Measurements from ENCODE around the gene LRRC14B. TPM values are rescaled to one million over a fixed set of nuclear protein-coding genes. Genes with fewer than 3 reads are reported as not detected.

Gene LRRC14B
- total RNA-seq, 4 donors from 2014 or later, result 11.6 to 39.0 (median 27.2) TPM

DNA sequence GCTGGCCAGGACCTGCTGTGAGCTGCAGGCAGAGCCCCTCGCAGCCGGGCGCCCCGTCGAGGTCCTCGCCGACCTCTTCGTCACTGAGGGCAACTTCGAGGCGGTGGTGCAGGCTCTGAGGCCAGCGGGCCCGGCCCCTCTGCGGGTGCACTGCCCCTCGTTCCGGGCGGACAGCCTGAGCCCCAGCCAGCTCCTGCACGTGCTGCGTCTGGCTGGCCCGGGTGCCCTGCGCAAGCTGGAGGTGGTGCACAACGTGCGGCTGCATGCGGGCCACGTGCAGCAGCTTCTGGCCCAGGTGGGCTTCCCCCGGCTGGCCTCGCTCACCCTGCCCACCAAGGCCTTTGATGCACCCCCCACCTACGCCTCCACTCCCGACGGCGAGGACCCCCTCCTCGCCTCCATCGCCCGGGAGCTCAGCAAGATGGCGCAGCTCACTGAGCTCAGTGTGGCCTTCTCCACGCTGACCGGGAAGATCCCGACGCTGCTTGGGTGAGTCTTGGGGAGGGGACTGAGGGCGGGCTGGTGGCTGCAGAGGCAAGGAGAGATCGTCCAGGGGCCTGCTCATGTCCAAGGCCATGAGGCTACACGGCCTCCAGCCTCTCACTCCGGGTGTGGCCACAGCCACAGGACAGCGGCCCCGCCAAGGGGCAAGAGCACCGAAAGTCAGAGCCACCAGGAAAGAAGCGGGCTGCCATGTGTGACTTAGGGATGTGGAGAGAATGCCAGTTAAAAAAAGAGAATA is 825 bp downstream of the LRRC14B start:
- DNase-seq, result no peak
- intact Hi-C loops (cut with DNase I; ENCODE audit: low total_unique reads), result loop anchor here (5.0 kb wide), 1 partner anchor 920 kb away; the partner anchor contains the start of gene SLC12A7
- H3K4me3 ChIP-seq, result peak overlapping the region; percentile 49 to 56 (median 54)

GRCh38 chr5:192691-192969 is 1.3 kb downstream of the LRRC14B start:
- H3K4me3 ChIP-seq, result peak overlapping the region; percentile 36 to 56 (median 52)
- DNase-seq, result no peak
- H3K4me1 ChIP-seq, result peaks cover 76 to 85% of the 10 kb centered on the region in 2 donors
- H3K9me3 ChIP-seq, result no peaks in the 10 kb centered on the region
- peak overlapping the region; percentile 95 to 100 (median 99) for H3K27ac ChIP-seq
- in situ Hi-C loops (cut with MboI; ENCODE audit: low sequenced_read_pairs in 4 of 4), result no loop called here
- TF ChIP-seq POLR2A (IDR thresholded peaks at IDR 0.05) (no peak), CTCF (IDR thresholded peaks at IDR 0.05 in 4 of 5, conservative IDR thresholded peaks at IDR 0.05 in 1 of 5) (no peak)
- ATAC-seq, result no peak
- H3K27me3 ChIP-seq, result no peaks in the 10 kb centered on the region
- intact Hi-C loops (cut with DNase I; ENCODE audit: low total_unique reads), result loop anchor here (5.0 kb wide), 1 partner anchor 920 kb away; the partner anchor contains the start of gene SLC12A7
- H3K36me3 ChIP-seq, result no peaks in the 10 kb centered on the region

More for the DNA sequence above, 825 bp downstream of the LRRC14B start:
- Histone ChIP-seq H3K9me3 (no peaks in the 10 kb centered on the region), H3K27ac (peak overlapping the region; percentile 95 to 100 (median 99)), H3K4me1 (peaks cover 76 to 84% of the 10 kb centered on the region in 2 donors), H3K27me3 (no peaks in the 10 kb centered on the region), H3K36me3 (no peaks in the 10 kb centered on the region)
- TF ChIP-seq CTCF (IDR thresholded peaks at IDR 0.05 in 4 of 5, conservative IDR thresholded peaks at IDR 0.05 in 1 of 5) (no peak), POLR2A (IDR thresholded peaks at IDR 0.05) (no peak)
- ATAC-seq, result no peak
- in situ Hi-C loops (cut with MboI; ENCODE audit: low sequenced_read_pairs in 4 of 4), result no loop called here

- intact Hi-C loops (cut with DNase I; ENCODE audit: low total_unique reads) (loop anchor here (5.0 kb wide), 1 partner anchor 919 kb away; the partner anchor contains the start of gene SLC12A7), in situ Hi-C loops (cut with MboI; ENCODE audit: low sequenced_read_pairs in 4 of 4) (no loop called here)
- Histone ChIP-seq H3K9me3 (no peaks in the 10 kb centered on the region), H3K27me3 (no peaks in the 10 kb centered on the region), H3K4me3 (peak overlapping the region; percentile 36 to 56 (median 52)), H3K4me1 (peaks cover 75 to 85% of the 10 kb centered on the region in 2 donors), H3K36me3 (no peaks in the 10 kb centered on the region), H3K27ac (peak overlapping the region; percentile 95 to 100 (median 99))
- ATAC-seq (no peak), DNase-seq (no peak)
- no peak for TF ChIP-seq CTCF (IDR thresholded peaks at IDR 0.05 in 4 of 5, conservative IDR thresholded peaks at IDR 0.05 in 1 of 5)
- no peak for TF ChIP-seq POLR2A (IDR thresholded peaks at IDR 0.05)
Measured at GRCh38 chr5:192970-193831, 1.9 kb downstream of the LRRC14B start.

GRCh38 chr5:194102-194501 is 2.8 kb downstream of the LRRC14B start:
- H3K27ac ChIP-seq, result peak overlapping the region; percentile 95 to 100 (median 99)
- intact Hi-C loops (cut with DNase I; ENCODE audit: low total_unique reads) (loop anchor here (5.0 kb wide), 1 partner anchor 918 kb away; the partner anchor contains the start of gene SLC12A7), in situ Hi-C loops (cut with MboI; ENCODE audit: low sequenced_read_pairs in 4 of 4) (no loop called here)
- TF ChIP-seq POLR2A (IDR thresholded peaks at IDR 0.05), result peak; percentile 68 to 73
- no peak for TF ChIP-seq CTCF (IDR thresholded peaks at IDR 0.05 in 4 of 5, conservative IDR thresholded peaks at IDR 0.05 in 1 of 5)
- H3K4me1 ChIP-seq, result peaks cover 71 to 81% of the 10 kb centered on the region in 2 donors
- peak overlapping the region in 3 of 4 donors; percentile 36 to 56 (median 49) for H3K4me3 ChIP-seq
- H3K36me3 ChIP-seq, result no peaks in the 10 kb centered on the region
- ATAC-seq (peak; percentile 28 to 60), DNase-seq (peak; percentile 81 to 90)
- H3K27me3 ChIP-seq, result no peaks in the 10 kb centered on the region
- H3K9me3 ChIP-seq, result no peaks in the 10 kb centered on the region
